HG03135 (cell line): Measurements from ENCODE around the gene KRTAP15-1.

Source experiments
- ATAC-seq: cut with Tn5 transposase; IDR thresholded peaks from one replicate; pipeline ENCODE4 v1.9.1; 2021; ENCODE audit warnings: mild to moderate bottlenecking, moderate library complexity; ENCODE audit not compliant: unreplicated experiment

Gene KRTAP15-1

DNA sequence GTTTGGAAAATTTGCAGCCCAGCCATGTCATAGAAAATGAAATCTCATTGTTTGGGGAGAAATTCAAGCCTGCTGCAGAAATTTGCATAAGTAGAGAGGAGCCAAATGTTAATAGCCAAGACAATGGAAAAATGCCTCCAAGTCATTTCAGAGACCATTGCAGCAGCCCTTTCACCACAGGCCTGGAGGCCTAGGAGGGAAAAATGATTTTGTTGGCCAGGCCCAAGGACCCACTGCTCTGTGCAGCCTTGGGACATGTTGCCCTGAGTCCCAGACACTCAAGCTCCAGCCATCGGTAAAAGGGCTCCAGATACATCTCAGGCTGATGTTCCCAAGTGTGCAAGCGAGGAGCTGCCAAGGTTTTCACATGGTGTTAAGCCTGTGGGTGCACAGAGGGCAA, 46.1 kb downstream of the KRTAP15-1 start:
- ATAC-seq: no peak

DNA sequence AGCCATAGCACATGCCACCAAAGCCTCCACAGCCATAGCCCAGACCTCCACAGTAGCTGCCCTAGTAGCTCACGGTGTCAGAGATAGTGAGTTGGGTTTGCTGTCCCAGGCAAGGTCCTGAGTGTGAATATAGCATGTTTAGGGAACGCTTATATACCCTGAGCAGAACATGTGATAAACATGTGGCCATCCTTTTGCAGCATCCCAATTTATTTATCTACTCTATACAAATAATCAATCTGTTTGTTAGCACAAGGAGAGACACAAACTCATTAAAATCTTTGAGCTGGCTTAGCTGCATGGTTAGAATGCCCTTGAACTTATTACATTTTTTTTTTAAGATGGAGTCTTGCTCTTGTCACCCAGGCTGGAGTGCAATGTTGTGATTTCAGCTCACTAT, 47.3 kb downstream of the KRTAP15-1 start, which contains the start of gene KRTAP19-2:
Gene KRTAP19-2, minus strand, starts transcription at position 101 of the 400 bp plus-strand sequence. Its CDS starts 88 bp downstream, at position 13.
- ATAC-seq: no peak
